DND-41 (cell line): ENCODE measurements around the gene RNF168.

ENCODE experiments used
- ATAC-seq: fragments of 200-7000 bp; cut with Tn5 transposase; 3 replicates; pipeline ENCODE4 v1.9.1; 2021; ENCODE audit warnings: low read depth; ENCODE audit not compliant: insufficient read depth
- DNase-seq: peaks from one replicate; pipeline ENCODE4 v3.0.0-alpha.2; 2020
- H2AFZ ChIP-seq: 2 replicates; pipeline ENCODE4 v1.6.0; 2012; ENCODE audit warnings: low read depth, low read length
- H3K27ac ChIP-seq: 2 replicates; pipeline ENCODE4 v1.5.1; 2012; ENCODE audit warnings: low read length, inconsistent platforms
- H3K27me3 ChIP-seq: fragments of 200-600 bp; sonication (generic); 2 replicates; pipeline ENCODE4 v1.6.0; 2012; ENCODE audit warnings: low read length, mild to moderate bottlenecking, inconsistent platforms; ENCODE audit not compliant: insufficient read depth, poor library complexity
- H3K36me3 ChIP-seq: 2 replicates; pipeline ENCODE4 v1.5.1; 2012; ENCODE audit warnings: low read length, inconsistent platforms; ENCODE audit not compliant: insufficient read depth
- H3K4me1 ChIP-seq: 2 replicates; pipeline ENCODE4 v1.5.1; 2012; ENCODE audit warnings: mild to moderate bottlenecking, low read length; ENCODE audit not compliant: insufficient read depth
- H3K4me2 ChIP-seq: 2 replicates; pipeline ENCODE4 v1.6.0; 2012; ENCODE audit warnings: mild to moderate bottlenecking, moderate library complexity, low read length, inconsistent platforms; ENCODE audit not compliant: insufficient read depth
- H3K4me3 ChIP-seq, 2 experiments: fragments of 200-600 bp in 1 of 2; shearing (Covaris generic) in 1 of 2; 2 replicates each; pipeline ENCODE4 v1.5.1; 2012 to 2016; ENCODE audit warnings: inconsistent platforms in 2 of 2, low read length in 2 of 2, mild to moderate bottlenecking in 2 of 2, low read depth in 1 of 2, moderate library complexity in 1 of 2
- H3K79me2 ChIP-seq: 2 replicates; pipeline ENCODE4 v1.6.0; 2012; ENCODE audit warnings: low read length, inconsistent platforms; ENCODE audit not compliant: insufficient read depth
- H3K9ac ChIP-seq: 2 replicates; pipeline ENCODE4 v1.6.0; 2012; ENCODE audit warnings: low read depth, mild to moderate bottlenecking, inconsistent platforms, low read length, moderate library complexity
- H3K9me3 ChIP-seq: 2 replicates; pipeline ENCODE4 v1.5.1; 2012; ENCODE audit warnings: low read length, moderate library complexity, mild to moderate bottlenecking, inconsistent platforms; ENCODE audit not compliant: insufficient read depth, severe bottlenecking
- H4K20me1 ChIP-seq: 2 replicates; pipeline ENCODE4 v1.6.0; 2012; ENCODE audit warnings: low read length; ENCODE audit not compliant: insufficient read depth
- EZH2 ChIP-seq: IDR thresholded peaks from 3 replicates; pipeline ENCODE4 v1.6.1; 2012; ENCODE audit warnings: borderline replicate concordance, low read depth, mild to moderate bottlenecking, moderate library complexity, low read length, inconsistent platforms; ENCODE audit not compliant: severe bottlenecking
- TF ChIP-seq, protein P1 (sequence below): IDR thresholded peaks from 2 replicates; pipeline ENCODE4 v1.5.1; 2012; ENCODE audit warnings: borderline replicate concordance, low read length, moderate library complexity, mild to moderate bottlenecking; ENCODE audit not compliant: poor library complexity, severe bottlenecking; ENCODE audit errors: extremely low read depth

RNF168 gene

DNA sequence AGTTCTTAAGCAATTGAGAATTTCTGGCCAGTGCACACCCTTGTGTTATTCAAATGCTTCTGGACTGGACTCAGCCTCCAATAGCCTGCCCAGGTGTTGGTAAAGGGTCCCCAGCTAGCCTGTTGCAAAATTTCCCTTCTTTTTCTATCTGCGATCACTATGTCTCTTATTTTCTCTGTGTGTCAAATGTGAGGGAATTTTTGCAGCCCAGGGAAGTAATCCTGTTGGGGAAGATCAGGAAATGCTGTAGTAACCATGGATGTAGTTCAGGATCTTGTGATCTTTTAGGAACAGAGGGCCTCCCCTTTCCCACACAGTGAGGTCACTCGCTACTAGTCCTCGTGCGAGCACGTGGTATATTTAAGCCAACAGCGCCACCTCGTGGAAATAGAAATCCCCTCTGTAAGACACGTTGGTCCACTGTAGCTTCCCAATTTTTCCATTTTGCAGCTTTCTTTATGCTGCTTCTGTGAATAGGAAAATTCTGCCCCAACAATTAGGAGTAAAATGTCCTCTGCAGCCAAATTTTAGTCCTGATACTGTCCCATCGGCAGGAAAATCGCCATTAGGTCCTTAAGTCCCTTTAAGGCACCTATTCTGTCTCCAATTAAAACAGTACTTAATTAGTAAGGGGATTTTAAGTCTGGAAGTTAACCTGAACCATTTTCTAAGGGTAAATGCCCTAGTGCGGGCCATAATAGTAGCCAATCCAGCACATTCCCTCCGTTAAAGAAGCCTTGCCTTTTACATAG lies 15.6 kb upstream of the RNF168 start:
- Histone ChIP-seq H3K27ac (no peak overlapping the region), H2AFZ (no peak overlapping the region), H3K79me2 (no peaks in the 10 kb centered on the region), H3K9me3 (peaks cover 47% of the 10 kb centered on the region), H3K36me3 (no peaks in the 10 kb centered on the region), H3K27me3 (no peaks in the 10 kb centered on the region), H3K4me1 (no peaks in the 10 kb centered on the region), H3K9ac (no peak overlapping the region), H3K4me2 (no peak overlapping the region), H3K4me3 (no peak overlapping the region), H4K20me1 (no peaks in the 10 kb centered on the region)
- ATAC-seq, result no peak
- TF ChIP-seq, protein P1, sequence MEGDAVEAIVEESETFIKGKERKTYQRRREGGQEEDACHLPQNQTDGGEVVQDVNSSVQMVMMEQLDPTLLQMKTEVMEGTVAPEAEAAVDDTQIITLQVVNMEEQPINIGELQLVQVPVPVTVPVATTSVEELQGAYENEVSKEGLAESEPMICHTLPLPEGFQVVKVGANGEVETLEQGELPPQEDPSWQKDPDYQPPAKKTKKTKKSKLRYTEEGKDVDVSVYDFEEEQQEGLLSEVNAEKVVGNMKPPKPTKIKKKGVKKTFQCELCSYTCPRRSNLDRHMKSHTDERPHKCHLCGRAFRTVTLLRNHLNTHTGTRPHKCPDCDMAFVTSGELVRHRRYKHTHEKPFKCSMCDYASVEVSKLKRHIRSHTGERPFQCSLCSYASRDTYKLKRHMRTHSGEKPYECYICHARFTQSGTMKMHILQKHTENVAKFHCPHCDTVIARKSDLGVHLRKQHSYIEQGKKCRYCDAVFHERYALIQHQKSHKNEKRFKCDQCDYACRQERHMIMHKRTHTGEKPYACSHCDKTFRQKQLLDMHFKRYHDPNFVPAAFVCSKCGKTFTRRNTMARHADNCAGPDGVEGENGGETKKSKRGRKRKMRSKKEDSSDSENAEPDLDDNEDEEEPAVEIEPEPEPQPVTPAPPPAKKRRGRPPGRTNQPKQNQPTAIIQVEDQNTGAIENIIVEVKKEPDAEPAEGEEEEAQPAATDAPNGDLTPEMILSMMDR, result peak; percentile 40
- no peak for TF ChIP-seq EZH2
- peak; percentile 31 for DNase-seq

DNA sequence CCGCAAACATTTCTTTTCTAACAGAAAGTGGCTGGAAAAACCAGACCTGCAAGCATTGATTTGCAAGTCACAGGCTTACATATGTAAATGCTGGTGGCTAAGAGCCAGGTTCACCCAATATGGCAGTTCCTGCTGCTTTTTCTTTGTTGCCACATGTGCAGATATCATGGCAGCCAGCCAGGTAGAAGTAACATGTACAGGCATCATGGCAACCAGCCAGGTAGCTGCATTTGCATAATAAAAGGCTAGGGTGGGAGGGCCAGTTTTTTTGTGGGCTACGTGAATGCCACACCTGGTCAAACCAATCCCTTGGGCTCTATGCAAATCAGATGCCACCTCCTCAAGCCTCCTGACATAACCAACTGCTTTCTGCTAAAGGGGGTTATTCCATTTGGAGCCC lies 14.4 kb upstream of the RNF168 start:
- peaks cover 47% of the 10 kb centered on the region for H3K9me3 ChIP-seq
- no peak overlapping the region for H3K4me2 ChIP-seq
- no peak overlapping the region for H2AFZ ChIP-seq
- no peak overlapping the region for H3K9ac ChIP-seq
- no peaks in the 10 kb centered on the region for H3K27me3 ChIP-seq
- no peaks in the 10 kb centered on the region for H3K36me3 ChIP-seq
- DNase-seq (no peak), ATAC-seq (no peak)
- no peak overlapping the region for H3K27ac ChIP-seq
- no peak for TF ChIP-seq EZH2
- TF ChIP-seq, protein P1, result no peak
- H4K20me1 ChIP-seq, result no peaks in the 10 kb centered on the region
- no peaks in the 10 kb centered on the region for H3K4me1 ChIP-seq
- H3K79me2 ChIP-seq, result no peaks in the 10 kb centered on the region
- no peak overlapping the region for H3K4me3 ChIP-seq

DNA sequence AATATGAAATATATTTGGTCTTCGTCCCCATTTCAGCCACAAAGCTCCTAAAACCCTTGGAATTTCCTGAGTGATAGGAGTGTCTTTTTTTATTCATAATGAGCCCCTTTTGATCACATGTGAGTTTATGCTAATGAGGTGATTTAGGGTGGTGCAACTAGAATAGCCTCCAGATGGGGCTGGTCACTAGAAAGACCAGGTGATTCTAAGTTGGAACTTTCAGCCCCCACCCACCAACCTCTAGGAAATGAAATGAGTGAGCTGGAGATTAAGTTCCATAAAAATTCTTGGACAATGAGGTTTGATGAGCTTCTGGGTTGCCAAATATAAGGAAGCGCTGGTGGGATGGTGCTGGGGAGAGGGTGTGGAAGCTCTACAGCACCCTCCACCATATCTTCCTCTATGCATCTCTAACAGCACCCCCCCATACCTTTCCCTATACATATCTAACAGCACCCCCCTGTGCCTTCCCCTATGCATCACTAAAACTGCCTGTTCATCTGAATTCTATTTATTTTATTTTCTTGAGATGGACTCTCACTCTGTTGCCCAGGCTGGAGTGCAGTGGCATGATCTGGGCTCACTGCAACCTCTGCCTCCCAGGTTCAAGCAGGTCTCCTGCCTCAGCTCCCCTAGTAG lies 13.7 kb upstream of the RNF168 start:
- Histone ChIP-seq H3K4me3 (no peak overlapping the region), H2AFZ (no peak overlapping the region), H3K36me3 (no peaks in the 10 kb centered on the region), H3K27me3 (no peaks in the 10 kb centered on the region), H3K9me3 (peaks cover 47% of the 10 kb centered on the region), H3K27ac (no peak overlapping the region), H3K4me2 (no peak overlapping the region), H3K79me2 (no peaks in the 10 kb centered on the region), H3K9ac (no peak overlapping the region), H4K20me1 (no peaks in the 10 kb centered on the region), H3K4me1 (no peaks in the 10 kb centered on the region)
- DNase-seq (no peak), ATAC-seq (no peak)
- TF ChIP-seq, protein P1, result no peak
